Measurements from ENCODE around the gene FRRS1.

FRRS1 gene

DNA sequence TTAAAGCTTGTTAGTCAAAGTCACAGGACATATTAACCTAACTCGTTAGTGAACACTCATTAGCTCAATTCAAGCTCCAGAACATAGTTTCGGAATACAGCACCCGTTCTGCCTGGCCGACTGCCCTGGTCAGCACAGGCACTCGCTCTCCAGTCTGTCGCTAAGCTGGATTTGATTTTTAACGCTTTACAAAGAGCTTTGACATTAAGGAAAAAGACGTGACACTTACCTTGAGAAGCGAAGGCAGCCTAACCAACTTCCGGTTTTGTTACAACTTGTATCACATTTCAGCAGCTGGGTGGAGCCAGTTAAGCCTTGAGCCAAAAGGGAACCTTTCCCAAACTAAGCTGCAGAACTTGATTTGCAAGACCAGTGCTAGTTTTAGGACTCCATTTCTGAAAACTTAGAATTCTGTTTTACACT is at the start of gene FRRS1 (continued):
- TF ChIP-seq, protein P1, sequence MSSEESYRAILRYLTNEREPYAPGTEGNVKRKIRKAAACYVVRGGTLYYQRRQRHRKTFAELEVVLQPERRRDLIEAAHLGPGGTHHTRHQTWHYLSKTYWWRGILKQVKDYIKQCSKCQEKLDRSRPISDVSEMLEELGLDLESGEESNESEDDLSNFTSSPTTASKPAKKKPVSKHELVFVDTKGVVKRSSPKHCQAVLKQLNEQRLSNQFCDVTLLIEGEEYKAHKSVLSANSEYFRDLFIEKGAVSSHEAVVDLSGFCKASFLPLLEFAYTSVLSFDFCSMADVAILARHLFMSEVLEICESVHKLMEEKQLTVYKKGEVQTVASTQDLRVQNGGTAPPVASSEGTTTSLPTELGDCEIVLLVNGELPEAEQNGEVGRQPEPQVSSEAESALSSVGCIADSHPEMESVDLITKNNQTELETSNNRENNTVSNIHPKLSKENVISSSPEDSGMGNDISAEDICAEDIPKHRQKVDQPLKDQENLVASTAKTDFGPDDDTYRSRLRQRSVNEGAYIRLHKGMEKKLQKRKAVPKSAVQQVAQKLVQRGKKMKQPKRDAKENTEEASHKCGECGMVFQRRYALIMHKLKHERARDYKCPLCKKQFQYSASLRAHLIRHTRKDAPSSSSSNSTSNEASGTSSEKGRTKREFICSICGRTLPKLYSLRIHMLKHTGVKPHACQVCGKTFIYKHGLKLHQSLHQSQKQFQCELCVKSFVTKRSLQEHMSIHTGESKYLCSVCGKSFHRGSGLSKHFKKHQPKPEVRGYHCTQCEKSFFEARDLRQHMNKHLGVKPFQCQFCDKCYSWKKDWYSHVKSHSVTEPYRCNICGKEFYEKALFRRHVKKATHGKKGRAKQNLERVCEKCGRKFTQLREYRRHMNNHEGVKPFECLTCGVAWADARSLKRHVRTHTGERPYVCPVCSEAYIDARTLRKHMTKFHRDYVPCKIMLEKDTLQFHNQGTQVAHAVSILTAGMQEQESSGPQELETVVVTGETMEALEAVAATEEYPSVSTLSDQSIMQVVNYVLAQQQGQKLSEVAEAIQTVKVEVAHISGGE (tag by site-specific recombination; conservative IDR thresholded peaks at IDR 0.05; ENCODE audit: low read depth) = peak; percentile 41; the same call in 1 of the 2 replicates
- TF ChIP-seq ZNF324 (tag by site-specific recombination; IDR thresholded peaks at IDR 0.05) = no peak
- TF ChIP-seq, protein P2, sequence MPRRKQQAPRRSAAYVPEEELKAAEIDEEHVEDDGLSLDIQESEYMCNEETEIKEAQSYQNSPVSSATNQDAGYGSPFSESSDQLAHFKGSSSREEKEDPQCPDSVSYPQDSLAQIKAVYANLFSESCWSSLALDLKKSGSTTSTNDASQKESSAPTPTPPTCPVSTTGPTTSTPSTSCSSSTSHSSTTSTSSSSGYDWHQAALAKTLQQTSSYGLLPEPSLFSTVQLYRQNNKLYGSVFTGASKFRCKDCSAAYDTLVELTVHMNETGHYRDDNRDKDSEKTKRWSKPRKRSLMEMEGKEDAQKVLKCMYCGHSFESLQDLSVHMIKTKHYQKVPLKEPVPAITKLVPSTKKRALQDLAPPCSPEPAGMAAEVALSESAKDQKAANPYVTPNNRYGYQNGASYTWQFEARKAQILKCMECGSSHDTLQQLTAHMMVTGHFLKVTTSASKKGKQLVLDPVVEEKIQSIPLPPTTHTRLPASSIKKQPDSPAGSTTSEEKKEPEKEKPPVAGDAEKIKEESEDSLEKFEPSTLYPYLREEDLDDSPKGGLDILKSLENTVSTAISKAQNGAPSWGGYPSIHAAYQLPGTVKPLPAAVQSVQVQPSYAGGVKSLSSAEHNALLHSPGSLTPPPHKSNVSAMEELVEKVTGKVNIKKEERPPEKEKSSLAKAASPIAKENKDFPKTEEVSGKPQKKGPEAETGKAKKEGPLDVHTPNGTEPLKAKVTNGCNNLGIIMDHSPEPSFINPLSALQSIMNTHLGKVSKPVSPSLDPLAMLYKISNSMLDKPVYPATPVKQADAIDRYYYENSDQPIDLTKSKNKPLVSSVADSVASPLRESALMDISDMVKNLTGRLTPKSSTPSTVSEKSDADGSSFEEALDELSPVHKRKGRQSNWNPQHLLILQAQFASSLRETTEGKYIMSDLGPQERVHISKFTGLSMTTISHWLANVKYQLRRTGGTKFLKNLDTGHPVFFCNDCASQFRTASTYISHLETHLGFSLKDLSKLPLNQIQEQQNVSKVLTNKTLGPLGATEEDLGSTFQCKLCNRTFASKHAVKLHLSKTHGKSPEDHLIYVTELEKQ (tag by site-specific recombination; IDR thresholded peaks at IDR 0.05; ENCODE audit: borderline replicate concordance) = no peak
- no peak for TF ChIP-seq ZNF433 (tag by site-specific recombination; IDR thresholded peaks at IDR 0.05; ENCODE audit: low read depth)
- no peak for TF ChIP-seq ZNF16 (tag by site-specific recombination; IDR thresholded peaks at IDR 0.05; ENCODE audit: low read depth)
- TF ChIP-seq ZNF169 (tag by site-specific recombination; IDR thresholded peaks at IDR 0.05) = no peak
- TF ChIP-seq, protein P3, sequence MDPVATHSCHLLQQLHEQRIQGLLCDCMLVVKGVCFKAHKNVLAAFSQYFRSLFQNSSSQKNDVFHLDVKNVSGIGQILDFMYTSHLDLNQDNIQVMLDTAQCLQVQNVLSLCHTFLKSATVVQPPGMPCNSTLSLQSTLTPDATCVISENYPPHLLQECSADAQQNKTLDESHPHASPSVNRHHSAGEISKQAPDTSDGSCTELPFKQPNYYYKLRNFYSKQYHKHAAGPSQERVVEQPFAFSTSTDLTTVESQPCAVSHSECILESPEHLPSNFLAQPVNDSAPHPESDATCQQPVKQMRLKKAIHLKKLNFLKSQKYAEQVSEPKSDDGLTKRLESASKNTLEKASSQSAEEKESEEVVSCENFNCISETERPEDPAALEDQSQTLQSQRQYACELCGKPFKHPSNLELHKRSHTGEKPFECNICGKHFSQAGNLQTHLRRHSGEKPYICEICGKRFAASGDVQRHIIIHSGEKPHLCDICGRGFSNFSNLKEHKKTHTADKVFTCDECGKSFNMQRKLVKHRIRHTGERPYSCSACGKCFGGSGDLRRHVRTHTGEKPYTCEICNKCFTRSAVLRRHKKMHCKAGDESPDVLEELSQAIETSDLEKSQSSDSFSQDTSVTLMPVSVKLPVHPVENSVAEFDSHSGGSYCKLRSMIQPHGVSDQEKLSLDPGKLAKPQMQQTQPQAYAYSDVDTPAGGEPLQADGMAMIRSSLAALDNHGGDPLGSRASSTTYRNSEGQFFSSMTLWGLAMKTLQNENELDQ (tag by site-specific recombination; IDR thresholded peaks at IDR 0.05; ENCODE audit: low read depth) = no peak
- no peak for TF ChIP-seq MEIS1 (CRISPR knock-in tag; IDR thresholded peaks at IDR 0.05; ENCODE audit: borderline replicate concordance)

DNA sequence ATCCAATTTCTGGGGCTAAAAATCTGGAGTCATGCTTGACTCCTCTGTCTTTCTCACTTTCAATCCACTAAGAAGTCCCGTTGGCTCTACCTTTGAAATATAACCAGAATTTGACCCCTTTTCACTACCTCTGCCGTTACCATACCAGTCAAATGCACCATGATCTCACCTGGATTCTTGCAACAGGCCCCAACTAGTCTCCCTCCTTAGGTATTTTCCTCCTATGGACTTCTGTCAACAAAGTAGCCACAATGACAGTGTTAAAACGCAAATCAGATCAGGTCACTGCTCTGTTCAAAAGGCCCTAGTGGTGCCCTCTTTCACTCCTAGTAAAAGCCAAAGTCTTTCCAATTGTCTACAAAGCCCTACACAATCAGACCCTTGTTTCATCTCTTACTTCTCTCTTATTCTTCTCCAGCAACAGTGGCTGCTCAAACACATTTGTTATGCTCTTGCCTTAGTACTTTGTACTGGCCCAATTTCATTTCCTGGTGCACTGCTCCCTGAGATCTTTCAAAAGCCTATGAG is 48.0 kb upstream of the FRRS1 start:
- TF ChIP-seq ZNF114 (tag by site-specific recombination; IDR thresholded peaks at IDR 0.05) (no peak), WT1 (tag by site-specific recombination; IDR thresholded peaks at IDR 0.05) (no peak), ZNF311 (tag by site-specific recombination; IDR thresholded peaks at IDR 0.05; ENCODE audit: borderline replicate concordance) (no peak), ZNF202 (tag by site-specific recombination; IDR thresholded peaks at IDR 0.05; ENCODE audit: borderline replicate concordance) (no peak), ZNF658 (tag by site-specific recombination; IDR thresholded peaks at IDR 0.05) (no peak), GLIS2 (tag by site-specific recombination; IDR thresholded peaks at IDR 0.05) (no peak)
- TF ChIP-seq, protein P4, sequence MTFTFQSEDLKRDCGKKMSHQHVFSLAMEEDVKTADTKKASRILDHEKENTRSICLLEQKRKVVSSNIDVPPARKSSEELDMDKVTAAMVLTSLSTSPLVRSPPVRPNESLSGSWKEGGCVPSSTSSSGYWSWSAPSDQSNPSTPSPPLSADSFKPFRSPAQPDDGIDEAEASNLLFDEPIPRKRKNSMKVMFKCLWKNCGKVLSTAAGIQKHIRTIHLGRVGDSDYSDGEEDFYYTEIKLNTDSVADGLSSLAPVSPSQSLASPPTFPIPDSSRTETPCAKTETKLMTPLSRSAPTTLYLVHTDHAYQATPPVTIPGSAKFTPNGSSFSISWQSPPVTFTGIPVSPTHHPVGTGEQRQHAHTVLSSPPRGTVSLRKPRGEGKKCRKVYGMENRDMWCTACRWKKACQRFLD (tag by site-specific recombination; IDR thresholded peaks at IDR 0.05) = no peak
- TF ChIP-seq, protein P5, sequence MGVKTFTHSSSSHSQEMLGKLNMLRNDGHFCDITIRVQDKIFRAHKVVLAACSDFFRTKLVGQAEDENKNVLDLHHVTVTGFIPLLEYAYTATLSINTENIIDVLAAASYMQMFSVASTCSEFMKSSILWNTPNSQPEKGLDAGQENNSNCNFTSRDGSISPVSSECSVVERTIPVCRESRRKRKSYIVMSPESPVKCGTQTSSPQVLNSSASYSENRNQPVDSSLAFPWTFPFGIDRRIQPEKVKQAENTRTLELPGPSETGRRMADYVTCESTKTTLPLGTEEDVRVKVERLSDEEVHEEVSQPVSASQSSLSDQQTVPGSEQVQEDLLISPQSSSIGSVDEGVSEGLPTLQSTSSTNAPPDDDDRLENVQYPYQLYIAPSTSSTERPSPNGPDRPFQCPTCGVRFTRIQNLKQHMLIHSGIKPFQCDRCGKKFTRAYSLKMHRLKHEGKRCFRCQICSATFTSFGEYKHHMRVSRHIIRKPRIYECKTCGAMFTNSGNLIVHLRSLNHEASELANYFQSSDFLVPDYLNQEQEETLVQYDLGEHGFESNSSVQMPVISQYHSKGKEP (tag by site-specific recombination; IDR thresholded peaks at IDR 0.05) = no peak
- no peak overlapping the region for H3K27ac ChIP-seq (ENCODE audit: extremely low read depth, low read depth, low read length)
- no peaks in the 10 kb centered on the region for H3K4me1 ChIP-seq (ENCODE audit: control insufficient read depth, insufficient read depth, low read length)
- CTCF ChIA-PET = no interaction called here
- H3K9me3 ChIP-seq (ENCODE audit: control insufficient read depth, insufficient read depth, low read depth, low read length) = no peaks in the 10 kb centered on the region
- POLR2A ChIA-PET = no interaction called here
- H3K36me3 ChIP-seq (ENCODE audit: control insufficient read depth in 2 of 2, insufficient read depth in 1 of 2, low read length in 2 of 2) = no peaks in the 10 kb centered on the region
- H3K4me3 ChIP-seq (ENCODE audit: low read depth, low read length) = no peak overlapping the region

Data from HEK293 (cell line).